Stimulated activated CD4-positive, alpha-beta T cell treated with anti-CD3 and anti-CD28 coated beads, Interleukin-15, amount 100 ng/mL, for 48 hours (primary cell): ENCODE measurements around the gene AATK.

Experiments used
- DNase-seq, 2 donors: peaks; one replicate each; pipeline ENCODE4 v3.0.0-alpha.2; 2020; ENCODE audit warnings: low read depth in 2 of 2

Gene AATK

DNA sequence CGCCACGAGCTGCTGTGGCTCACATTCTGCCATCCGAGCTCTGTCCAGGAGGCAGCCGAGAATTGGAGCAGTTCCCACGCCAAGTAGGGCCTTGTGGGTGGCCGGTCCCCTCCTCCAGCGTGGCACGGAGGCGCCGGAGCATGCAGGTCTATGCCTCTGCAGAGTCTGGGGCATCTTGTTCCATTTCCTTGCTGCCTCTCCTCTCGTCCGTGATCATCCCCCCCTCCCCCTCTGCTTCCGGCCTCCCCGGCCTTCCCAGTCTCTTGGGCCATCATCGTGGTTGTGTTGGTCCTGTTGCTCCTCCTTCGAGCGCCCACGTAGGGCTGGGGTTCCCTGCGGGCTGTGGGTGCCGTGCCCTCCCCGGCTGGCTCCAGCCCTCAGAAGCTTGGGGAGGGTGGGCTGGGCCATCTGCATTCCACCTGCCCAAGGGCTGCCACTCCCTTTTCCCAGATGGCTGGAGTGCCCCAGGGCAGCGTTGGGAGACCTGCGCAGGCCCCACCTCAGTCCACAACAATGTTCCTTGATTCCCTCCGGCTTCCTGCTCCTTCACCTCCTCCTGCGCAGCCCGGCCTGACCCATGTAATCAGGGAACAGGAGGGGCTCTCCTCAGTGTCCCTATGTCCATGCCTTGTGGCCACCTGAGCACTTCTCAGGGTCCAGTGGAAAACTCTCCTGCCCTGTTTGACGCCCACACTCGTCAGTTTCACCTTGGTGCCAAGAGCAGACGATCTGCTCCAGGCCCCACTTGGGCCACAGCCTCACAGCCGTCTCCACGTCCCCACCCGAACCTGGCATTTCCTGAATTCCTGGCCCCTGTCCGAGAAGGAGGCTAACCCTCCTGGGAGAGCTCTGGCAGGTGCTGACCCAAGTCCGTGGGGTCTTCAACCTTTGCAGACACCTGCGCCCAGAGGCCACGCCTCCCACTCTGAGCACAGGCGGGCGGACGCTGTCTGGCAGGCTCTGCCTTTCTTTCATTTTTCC lies 94.0 kb downstream of the AATK start:
- no peak for DNase-seq

DNA sequence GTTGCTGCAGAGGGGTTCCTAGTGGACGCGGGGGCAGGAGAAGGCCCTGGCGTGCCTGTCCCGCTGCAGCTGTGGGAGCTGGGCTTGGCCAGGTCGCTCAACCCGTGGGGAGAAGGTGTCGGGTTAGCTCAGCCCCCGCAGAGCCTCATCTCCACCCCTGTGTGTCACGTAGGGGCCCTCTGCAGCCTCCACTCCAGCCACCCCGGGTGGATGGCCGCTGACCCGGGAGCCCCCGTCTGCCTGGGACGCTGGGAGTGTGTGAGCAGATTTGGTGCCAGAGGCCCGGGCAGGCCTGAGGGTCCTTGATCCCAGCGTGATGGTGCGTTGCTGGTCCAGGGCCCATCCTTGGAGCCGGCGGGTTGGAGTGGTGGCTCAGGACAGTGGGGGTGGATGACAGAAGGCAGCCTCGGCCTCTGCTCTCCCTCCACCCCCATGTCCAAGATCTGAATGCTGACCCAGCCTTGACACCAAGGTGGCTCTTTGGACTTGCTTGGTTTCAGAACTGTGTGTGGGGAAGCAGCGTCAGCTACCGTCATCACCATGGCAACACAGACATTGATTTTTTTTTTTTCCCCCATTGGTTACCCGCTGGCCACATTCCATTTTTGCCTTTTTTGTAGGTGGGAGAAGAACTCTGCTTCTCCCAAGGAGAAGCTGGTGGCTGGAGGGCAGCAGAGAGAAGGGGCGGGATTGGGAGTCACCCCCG lies 95.3 kb downstream of the AATK start:
- no peak for DNase-seq

DNA sequence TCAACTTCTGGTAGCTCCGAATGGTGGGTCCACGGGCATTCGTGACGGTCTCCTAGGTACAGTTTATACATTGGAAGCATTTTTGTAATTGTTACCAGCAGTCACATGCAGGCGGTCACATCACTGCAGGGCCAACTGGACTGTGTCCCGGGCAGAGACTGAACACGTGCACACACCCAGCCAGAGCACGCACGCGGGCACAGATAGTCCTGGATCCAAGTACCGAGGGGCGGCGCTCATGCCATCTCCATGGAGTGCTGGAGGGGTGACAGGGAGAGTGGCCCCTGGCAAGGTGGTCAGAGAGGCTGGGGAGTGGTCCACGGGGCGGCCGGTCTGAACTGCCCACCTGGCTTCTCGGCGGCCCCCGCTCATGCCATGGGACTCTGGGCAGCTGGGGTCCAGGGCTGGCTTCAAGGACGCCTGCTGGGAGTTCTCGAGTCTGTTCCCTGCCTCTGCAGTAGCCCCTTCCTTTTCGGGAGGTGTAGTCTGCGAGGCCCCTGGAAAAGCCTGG lies 96.8 kb downstream of the AATK start:
- no peak for DNase-seq

DNA sequence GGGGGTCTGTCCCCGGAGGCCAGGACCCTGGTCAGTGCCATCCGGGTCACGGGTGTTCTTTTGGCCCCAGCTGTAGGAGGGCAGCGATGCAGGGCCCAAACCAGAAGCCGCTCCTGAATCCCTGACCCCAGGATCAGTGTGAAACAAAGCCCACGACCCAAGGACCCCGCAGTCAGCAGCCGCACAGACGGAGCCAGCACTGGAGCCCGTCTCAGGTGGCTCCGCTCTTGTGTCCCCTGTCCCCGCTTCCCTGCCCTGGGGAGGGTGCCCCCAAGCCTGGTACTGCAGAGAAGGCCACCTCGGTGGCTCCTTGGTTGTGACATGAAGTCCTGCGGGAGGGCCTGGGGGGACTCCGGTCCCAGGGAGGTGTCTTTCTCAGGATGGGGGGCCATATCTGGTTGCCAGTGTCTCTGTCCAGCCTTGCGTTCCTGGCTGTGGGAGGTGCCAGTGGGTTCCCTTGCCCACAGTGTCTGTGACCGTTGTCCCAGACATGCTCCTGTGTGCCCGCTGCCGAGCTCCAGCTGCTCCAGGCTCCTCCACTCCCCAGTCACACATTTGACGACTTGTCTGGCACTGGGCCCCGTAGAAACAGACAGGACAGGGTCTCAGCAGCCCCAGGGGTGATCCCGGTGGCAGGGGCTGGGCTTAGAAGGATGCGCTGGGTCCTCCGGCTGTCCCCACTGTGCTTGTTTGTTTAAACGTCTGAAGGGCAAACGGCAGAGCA lies 97.4 kb downstream of the AATK start:
- no peak for DNase-seq

DNA sequence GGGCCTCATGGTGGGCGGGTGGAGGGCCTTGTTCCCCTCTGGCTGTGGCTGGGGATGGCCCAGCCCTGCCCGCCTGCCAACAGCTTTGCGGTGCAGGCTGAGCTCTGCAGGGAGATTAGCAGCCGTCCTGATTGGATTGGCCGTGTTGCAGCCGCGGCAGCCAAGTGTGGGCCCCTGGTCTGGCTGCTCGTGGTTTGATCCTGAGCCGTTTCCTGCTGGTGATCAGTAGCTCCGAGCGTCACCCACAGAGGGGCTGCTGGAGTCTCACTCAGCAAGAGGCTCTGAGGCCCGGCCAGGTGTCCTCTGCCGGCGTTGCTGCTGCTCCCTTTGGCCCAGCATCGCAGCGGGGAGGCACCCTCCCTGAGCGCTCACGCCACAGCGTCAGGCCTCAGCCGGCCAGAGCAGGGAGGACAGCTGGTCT lies 98.6 kb downstream of the AATK start:
- DNase-seq: no peak
